H9 (cell line): ENCODE measurements around the gene TRIB2. TPM values are rescaled to one million over a fixed set of nuclear protein-coding genes. Genes with fewer than 3 reads are reported as not detected.

Experiments
- DNase-seq: peaks from one replicate; pipeline ENCODE4 v3.0.0-alpha.2; 2017
- H2AFZ ChIP-seq: one replicate; pipeline ENCODE4 v1.6.1; 2013; ENCODE audit warnings: mild to moderate bottlenecking, low read length, control low read depth, moderate library complexity
- H2AK5ac ChIP-seq: 2 replicates; pipeline ENCODE4 v1.6.1; 2013; ENCODE audit warnings: low read length, control low read depth, mixed read lengths; ENCODE audit not compliant: insufficient read length
- H2BK120ac ChIP-seq: one replicate; pipeline ENCODE4 v1.6.1; 2013; ENCODE audit warnings: low read depth, mild to moderate bottlenecking, low read length, control low read depth, inconsistent platforms; ENCODE audit not compliant: poor library complexity, severe bottlenecking
- H2BK12ac ChIP-seq: 2 replicates; pipeline ENCODE4 v1.6.1; 2013; ENCODE audit warnings: low read length, control low read depth, mixed read lengths, low read depth; ENCODE audit not compliant: insufficient read length
- H2BK15ac ChIP-seq: 2 replicates; pipeline ENCODE4 v1.6.1; 2013; ENCODE audit warnings: low read depth, low read length, control low read depth
- H2BK20ac ChIP-seq: one replicate; pipeline ENCODE4 v1.6.1; 2013; ENCODE audit warnings: low read depth, mild to moderate bottlenecking, low read length, control low read depth, inconsistent platforms; ENCODE audit not compliant: poor library complexity, severe bottlenecking
- H2BK5ac ChIP-seq: 2 replicates; pipeline ENCODE4 v1.6.1; 2013; ENCODE audit warnings: low read length, control low read depth, mixed read lengths; ENCODE audit not compliant: insufficient read length
- H3K14ac ChIP-seq: 2 replicates; pipeline ENCODE4 v1.6.1; 2013; ENCODE audit warnings: low read length, control low read depth; ENCODE audit not compliant: insufficient read depth
- H3K18ac ChIP-seq: 2 replicates; pipeline ENCODE4 v1.6.1; 2013; ENCODE audit warnings: low read depth, mild to moderate bottlenecking, mixed read lengths, low read length, control low read depth; ENCODE audit not compliant: insufficient read length
- H3K23ac ChIP-seq: 2 replicates; pipeline ENCODE4 v1.6.1; 2013; ENCODE audit warnings: low read length, control low read depth, mixed read lengths, low read depth; ENCODE audit not compliant: insufficient read length
- H3K23me2 ChIP-seq: 2 replicates; pipeline ENCODE4 v1.6.1; 2013; ENCODE audit warnings: low read depth, mild to moderate bottlenecking, mixed read lengths, low read length, control low read depth; ENCODE audit not compliant: insufficient read length, poor library complexity, severe bottlenecking
- H3K27ac ChIP-seq: 2 replicates; pipeline ENCODE4 v1.5.1; 2013; ENCODE audit warnings: low read length, control low read depth, mixed read lengths, low read depth; ENCODE audit not compliant: insufficient read length
- H3K27me3 ChIP-seq: 2 replicates; pipeline ENCODE4 v1.6.1; 2013; ENCODE audit warnings: low read length, control low read depth, inconsistent platforms; ENCODE audit not compliant: insufficient read depth
- H3K4ac ChIP-seq: 2 replicates; pipeline ENCODE4 v1.6.1; 2013; ENCODE audit warnings: low read depth, mild to moderate bottlenecking, control low read depth, inconsistent platforms, low read length, moderate library complexity
- H3K4me1 ChIP-seq: 2 replicates; pipeline ENCODE4 v1.6.1; 2013; ENCODE audit warnings: low read length, control low read depth, inconsistent platforms; ENCODE audit not compliant: insufficient read depth
- H3K4me2 ChIP-seq: 2 replicates; pipeline ENCODE4 v1.6.1; 2013; ENCODE audit warnings: low read length, control low read depth, mixed read lengths; ENCODE audit not compliant: insufficient read length, insufficient read depth
- H3K56ac ChIP-seq: 2 replicates; pipeline ENCODE4 v1.6.1; 2013; ENCODE audit warnings: low read depth, mild to moderate bottlenecking, mixed read lengths, low read length, control low read depth; ENCODE audit not compliant: insufficient read length
- H3K79me1 ChIP-seq: 2 replicates; pipeline ENCODE4 v1.6.1; 2013; ENCODE audit warnings: low read depth, mild to moderate bottlenecking, moderate library complexity, low read length, control low read depth, inconsistent platforms; ENCODE audit not compliant: insufficient read depth, poor library complexity, severe bottlenecking
- H3K79me2 ChIP-seq: 2 replicates; pipeline ENCODE4 v1.6.1; 2013; ENCODE audit warnings: low read length, control low read depth, inconsistent platforms; ENCODE audit not compliant: insufficient read depth
- H3K9ac ChIP-seq: 2 replicates; pipeline ENCODE4 v1.6.1; 2013; ENCODE audit warnings: low read length, control low read depth, mixed read lengths; ENCODE audit not compliant: insufficient read length; ENCODE audit errors: extremely low read depth
- H3K9me3 ChIP-seq: one replicate; pipeline ENCODE4 v1.6.1; 2013; ENCODE audit warnings: low read depth, low read length, inconsistent platforms; ENCODE audit not compliant: control insufficient read depth
- H3T11ph ChIP-seq: one replicate; pipeline ENCODE4 v1.6.1; 2013; ENCODE audit warnings: mild to moderate bottlenecking, low read length, control low read depth, inconsistent platforms
- H4K20me1 ChIP-seq: one replicate; pipeline ENCODE4 v1.6.1; 2013; ENCODE audit not compliant: control insufficient read depth, insufficient read length, insufficient read depth
- H4K5ac ChIP-seq: 2 replicates; pipeline ENCODE4 v1.6.1; 2013; ENCODE audit warnings: low read depth, mild to moderate bottlenecking, mixed read lengths, low read length, control low read depth; ENCODE audit not compliant: insufficient read length
- H4K8ac ChIP-seq: replicated peaks from 2 replicates; pipeline ENCODE4 v1.6.1; 2013; ENCODE audit warnings: low read length, control low read depth, mixed read lengths, low read depth; ENCODE audit not compliant: insufficient read length
- H4K91ac ChIP-seq: 2 replicates; pipeline ENCODE4 v1.6.1; 2013; ENCODE audit warnings: low read depth, mild to moderate bottlenecking, moderate library complexity, mixed read lengths, low read length, control low read depth; ENCODE audit not compliant: insufficient read length
- H3K27ac Mint-ChIP-seq, 3 experiments: 2 replicates in 2 of 3; 3 replicates in 1 of 3; pipeline ENCODE4 v1.8.0; 2020 to 2021; ENCODE audit warnings: mixed read lengths in 3 of 3, mild to moderate bottlenecking in 1 of 3, moderate library complexity in 1 of 3
- H3K27me3 Mint-ChIP-seq: 2 replicates; pipeline ENCODE4 v1.8.0; 2021; ENCODE audit warnings: low read depth, mild to moderate bottlenecking, moderate library complexity, mixed read lengths
- H3K36me3 Mint-ChIP-seq, 3 experiments: 2 replicates in 2 of 3; 3 replicates in 1 of 3; pipeline ENCODE4 v1.8.0; 2020 to 2021; ENCODE audit warnings: low read depth in 3 of 3, mixed read lengths in 3 of 3; ENCODE audit not compliant: insufficient read depth in 1 of 3
- H3K4me1 Mint-ChIP-seq, 2 experiments: 2 replicates each; pipeline ENCODE4 v1.8.0; 2020; ENCODE audit warnings: mixed read lengths in 2 of 2
- H3K4me3 Mint-ChIP-seq, 2 experiments: 2 replicates in 1 of 2; 3 replicates in 1 of 2; pipeline ENCODE4 v1.8.0; 2020 to 2021; ENCODE audit warnings: mild to moderate bottlenecking in 2 of 2, mixed read lengths in 2 of 2, moderate library complexity in 1 of 2
- H3K9me3 Mint-ChIP-seq, 2 experiments: 2 replicates in 1 of 2; 3 replicates in 1 of 2; pipeline ENCODE4 v1.8.0; 2020; ENCODE audit warnings: mild to moderate bottlenecking in 2 of 2, mixed read lengths in 2 of 2, moderate library complexity in 1 of 2
- CTCF ChIP-seq: fragments of 200-600 bp; sonication (generic); conservative IDR thresholded peaks from 3 replicates; pipeline ENCODE4 v1.8.0; 2021; ENCODE audit warnings: antibody characterized with exemption, mild to moderate bottlenecking
- WGBS: extraction: QIAGEN DNeasy Blood & Tissue Kit; methylation state at CpG from one replicate; pipeline ENCODE4 v1.1.7; 2013; ENCODE audit warnings: missing lambda C conversion rate, low lambda C conversion rate, mixed read lengths; ENCODE audit not compliant: insufficient read length; ENCODE audit errors: extremely low coverage; 5-methylcytosine and 5-hydroxymethylcytosine counted together
- total RNA-seq: library from RNA; stranded (reverse); gene quantifications from 2 replicates; pipeline ENCODE4 v1.2.1, GENCODE V29; 2021

TRIB2 gene
- total RNA-seq, 1 experiment from 2014 or later = 41.9 TPM

- Histone ChIP-seq H3K9me3 (no peaks in the 10 kb centered on the region), H4K5ac (no peak overlapping the region), H3K9ac (no peak overlapping the region), H3K23me2 (no peaks in the 10 kb centered on the region), H2BK5ac (no peak overlapping the region), H2BK12ac (no peak overlapping the region), H3K18ac (no peak overlapping the region), H4K8ac (no peak overlapping the region), H3K79me2 (peaks cover 46% of the 10 kb centered on the region; the same call in 1 of the 2 replicates), H2BK120ac (no peak overlapping the region), H3K4ac (no peak overlapping the region), H3K27me3 (no peaks in the 10 kb centered on the region), H4K20me1 (no peaks in the 10 kb centered on the region), H3T11ph (no peak overlapping the region), H3K14ac (no peak overlapping the region), H2BK20ac (no peak overlapping the region), H2AFZ (no peak overlapping the region), H4K91ac (no peak overlapping the region), H2BK15ac (no peak overlapping the region), H2AK5ac (no peak overlapping the region), H3K23ac (no peak overlapping the region), H3K56ac (no peak overlapping the region), H3K27ac (no peak overlapping the region), H3K79me1 (peaks cover 14% of the 10 kb centered on the region), H3K4me2 (no peak overlapping the region), H3K4me1 (no peaks in the 10 kb centered on the region; the same call in 1 of the 2 replicates)
- TF ChIP-seq CTCF = no peak
- no peak overlapping the region for H3K4me3 Mint-ChIP-seq
- peak overlapping the region in 1 of 3 experiments; percentile 57; a peak in 1 of 7 replicates for H3K27ac Mint-ChIP-seq
- no peak for DNase-seq
- H3K9me3 Mint-ChIP-seq = no peaks in the 10 kb centered on the region
- no peaks in the 10 kb centered on the region for H3K27me3 Mint-ChIP-seq
- no CpG with 5 or more reads among the region's 2 CpGs for WGBS
- peaks cover 18 to 26% of the 10 kb centered on the region in 2 experiments for H3K4me1 Mint-ChIP-seq
- peaks cover 60 to 87% (median 68%) of the 10 kb centered on the region in 3 experiments for H3K36me3 Mint-ChIP-seq
These were observed 9.5 kb downstream of the TRIB2 start for GRCh38 chr2:12726271-12726670.
